Stomach (tissue), 4 donors: ENCODE data around the gene DNAJC6.

Experiments used
- EP300 ChIP-seq: sonication (generic); formaldehyde crosslinking; IDR thresholded peaks from one replicate; pipeline ENCODE4 v1.6.1; 2017; ENCODE audit warnings: antibody characterized with exemption
- POLR2A ChIP-seq, 4 donors: fragments of 450-650 bp; IDR thresholded peaks; one replicate each; pipeline ENCODE4 v1.6.1; 2016; ENCODE audit warnings: antibody characterized with exemption in 4 of 4, control low read depth in 2 of 4, mild to moderate bottlenecking in 1 of 4, moderate library complexity in 1 of 4
- POLR2AphosphoS5 ChIP-seq, 3 donors: sonication (generic); formaldehyde crosslinking; IDR thresholded peaks; one replicate each; pipeline ENCODE4 v1.6.1; 2016; ENCODE audit warnings: antibody characterized with exemption in 3 of 3

DNA sequence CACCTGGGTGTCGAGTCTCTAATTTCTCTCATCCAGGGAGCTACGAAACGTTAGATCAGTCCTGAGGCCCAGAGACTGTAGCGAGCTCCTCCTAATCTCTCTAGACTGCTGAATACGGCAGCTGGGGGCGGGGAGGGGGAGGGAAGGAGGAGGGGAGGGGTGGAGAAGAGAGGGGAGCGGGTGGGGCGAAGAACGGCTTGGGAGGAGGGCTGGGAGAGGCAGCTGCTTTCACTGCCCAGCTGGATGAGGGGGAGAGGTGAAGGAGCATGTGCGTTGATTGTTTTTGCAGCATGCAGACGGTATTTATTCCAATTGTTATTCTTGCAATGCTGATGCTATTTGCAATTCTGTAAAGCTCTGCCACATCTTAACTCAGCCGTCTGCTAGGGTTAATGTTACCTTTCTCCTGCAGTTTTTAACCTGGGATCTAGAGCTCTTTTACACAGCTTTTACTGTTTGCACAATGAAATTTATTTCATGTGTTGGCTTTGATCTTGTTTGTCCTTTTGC lies 790 bp downstream of the DNAJC6 start:
- TF ChIP-seq POLR2AphosphoS5 (IDR thresholded peaks at IDR 0.05), result no peak
- TF ChIP-seq POLR2A (IDR thresholded peaks at IDR 0.05), result no peak
- no peak for TF ChIP-seq EP300
